Astrocyte of the spinal cord (primary cell): ENCODE measurements around the gene COL16A1.

Source experiments
- DNase-seq: peaks from one replicate; pipeline ENCODE4 v3.0.0; 2011; ENCODE audit warnings: low read depth, low spot score
- H3K4me3 ChIP-seq: 2 replicates; pipeline ENCODE4 v1.5.1; 2011; ENCODE audit warnings: low read depth, mild to moderate bottlenecking, low read length, moderate library complexity
- CTCF ChIP-seq: IDR thresholded peaks from 2 replicates; pipeline ENCODE4 v1.5.1; 2012; ENCODE audit warnings: low read depth, mild to moderate bottlenecking, low read length, inconsistent platforms
- in situ Hi-C: cut with HindIII; loops from 2 replicates; pipeline ENCODE4 v1.10.0; 2017; ENCODE audit warnings: low sequenced_read_pairs

Gene COL16A1

GRCh38 chr1:31732751-31733289, 29.0 kb upstream of the COL16A1 start:
- DNase-seq: no peak
- in situ Hi-C loops: no loop called here
- TF ChIP-seq CTCF: no peak
- no peak overlapping the region for H3K4me3 ChIP-seq

- no peak for DNase-seq
- no peak overlapping the region for H3K4me3 ChIP-seq
- TF ChIP-seq CTCF: no peak
- in situ Hi-C loops: no loop called here
Measured at GRCh38 chr1:31732343-31732742, 28.5 kb upstream of the COL16A1 start.

- in situ Hi-C loops: no loop called here
- no peak overlapping the region for H3K4me3 ChIP-seq
- no peak for TF ChIP-seq CTCF
- no peak for DNase-seq
Measured at GRCh38 chr1:31731049-31731565, 27.3 kb upstream of the COL16A1 start.

- in situ Hi-C loops: no loop called here
- TF ChIP-seq CTCF: no peak
- no peak overlapping the region for H3K4me3 ChIP-seq
- DNase-seq: no peak
Measured at GRCh38 chr1:31730336-31731048, 26.7 kb upstream of the COL16A1 start.

GRCh38 chr1:31727849-31728248, 24.0 kb upstream of the COL16A1 start:
- no peak for DNase-seq
- in situ Hi-C loops: no loop called here
- H3K4me3 ChIP-seq: no peak overlapping the region
- no peak for TF ChIP-seq CTCF

GRCh38 chr1:31727195-31727594, 23.4 kb upstream of the COL16A1 start:
- TF ChIP-seq CTCF: no peak
- no peak for DNase-seq
- no peak overlapping the region for H3K4me3 ChIP-seq
- in situ Hi-C loops: no loop called here
